KOPT-K1 (cell line): ENCODE data around the gene TTLL9.

Experiments used
- H3K27ac ChIP-seq: fragments of 200-600 bp; sonication (generic); 2 replicates; pipeline ENCODE4 v1.5.1; 2016; ENCODE audit warnings: antibody characterized with exemption, mild to moderate bottlenecking, low read depth, low read length; ENCODE audit not compliant: poor library complexity, severe bottlenecking
- H3K36me3 ChIP-seq: fragments of 200-600 bp; sonication (generic); 2 replicates; pipeline ENCODE4 v1.5.1; 2017; ENCODE audit warnings: antibody characterized with exemption, mild to moderate bottlenecking, low read length, moderate library complexity; ENCODE audit not compliant: insufficient read depth
- H3K9me3 ChIP-seq: fragments of 200-600 bp; sonication (generic); 2 replicates; pipeline ENCODE4 v1.5.1; 2017; ENCODE audit warnings: antibody characterized with exemption, low read length, mild to moderate bottlenecking; ENCODE audit not compliant: insufficient read depth, poor library complexity, severe bottlenecking

The TTLL9 gene

GRCh38 chr20:31945785-31946184, 75.4 kb downstream of the TTLL9 start:
- Histone ChIP-seq H3K36me3 (peaks cover 87% of the 10 kb centered on the region), H3K9me3 (peaks cover 8% of the 10 kb centered on the region), H3K27ac (no peak overlapping the region)

- H3K27ac ChIP-seq: no peak overlapping the region
- H3K36me3 ChIP-seq: peaks cover 76% of the 10 kb centered on the region
- peaks cover 8% of the 10 kb centered on the region for H3K9me3 ChIP-seq
Measured at GRCh38 chr20:31948008-31948407, 77.6 kb downstream of the TTLL9 start.

GRCh38 chr20:31949877-31950646, 79.6 kb downstream of the TTLL9 start:
- Histone ChIP-seq H3K36me3 (peaks cover 55% of the 10 kb centered on the region), H3K27ac (no peak overlapping the region), H3K9me3 (peaks cover 8% of the 10 kb centered on the region)

GRCh38 chr20:31951203-31951529, 80.7 kb downstream of the TTLL9 start:
- H3K27ac ChIP-seq: peak overlapping the region; percentile 79
- H3K9me3 ChIP-seq: peaks cover 8% of the 10 kb centered on the region
- peaks cover 44% of the 10 kb centered on the region for H3K36me3 ChIP-seq

- H3K27ac ChIP-seq: peak within 1 kb of the TSS; percentile 79
- H3K36me3 ChIP-seq: peaks cover 38% of the 10 kb centered on the region
- H3K9me3 ChIP-seq: peaks cover 8% of the 10 kb centered on the region
Measured at GRCh38 chr20:31951530-31952453, 81.4 kb downstream of the TTLL9 start, which contains the start of gene PDRG1. PDRG1 (minus strand) TSS chr20:31952046; CDS start chr20:31951961, 85 bp downstream.

- Histone ChIP-seq H3K9me3 (peaks cover under 1% of the 10 kb centered on the region), H3K27ac (no peak overlapping the region), H3K36me3 (peaks cover 19% of the 10 kb centered on the region)
Measured at GRCh38 chr20:31953556-31954148, 83.2 kb downstream of the TTLL9 start.

- no peaks in the 10 kb centered on the region for H3K9me3 ChIP-seq
- peaks cover 11% of the 10 kb centered on the region for H3K36me3 ChIP-seq
- no peak overlapping the region for H3K27ac ChIP-seq
Measured at GRCh38 chr20:31954500-31954899, 84.1 kb downstream of the TTLL9 start.

- Histone ChIP-seq H3K36me3 (no peaks in the 10 kb centered on the region), H3K9me3 (no peaks in the 10 kb centered on the region), H3K27ac (no peak overlapping the region)
Measured at GRCh38 chr20:31956556-31957526, 86.4 kb downstream of the TTLL9 start.

- Histone ChIP-seq H3K27ac (no peak overlapping the region), H3K9me3 (no peaks in the 10 kb centered on the region), H3K36me3 (no peaks in the 10 kb centered on the region)
Measured at GRCh38 chr20:31962761-31963160, 92.3 kb downstream of the TTLL9 start.

GRCh38 chr20:31963889-31964288, 93.5 kb downstream of the TTLL9 start:
- H3K36me3 ChIP-seq: no peaks in the 10 kb centered on the region
- no peaks in the 10 kb centered on the region for H3K9me3 ChIP-seq
- H3K27ac ChIP-seq: no peak overlapping the region

GRCh38 chr20:31966991-31967655, 96.7 kb downstream of the TTLL9 start:
- H3K36me3 ChIP-seq: no peaks in the 10 kb centered on the region

GRCh38 chr20:31967830-31968249, 97.4 kb downstream of the TTLL9 start, which contains the start of gene XKR7:
XKR7 (plus strand) TSS chr20:31968151; CDS start chr20:31968176, 25 bp downstream.
- no peaks in the 10 kb centered on the region for H3K36me3 ChIP-seq
- H3K27ac ChIP-seq: no peak within 1 kb of the TSS
- H3K9me3 ChIP-seq: no peaks in the 10 kb centered on the region

More at GRCh38 chr20:31966991-31967655, 96.7 kb downstream of the TTLL9 start:
- Histone ChIP-seq H3K9me3 (no peaks in the 10 kb centered on the region), H3K27ac (no peak overlapping the region)

GRCh38 chr20:31968291-31969126, 98.1 kb downstream of the TTLL9 start:
- no peaks in the 10 kb centered on the region for H3K9me3 ChIP-seq
- no peaks in the 10 kb centered on the region for H3K36me3 ChIP-seq
- H3K27ac ChIP-seq: no peak overlapping the region
